Measurements from ENCODE around the gene PHC2. TPM values are rescaled to one million over a fixed set of nuclear protein-coding genes. Genes with fewer than 3 reads are reported as not detected.
A peak's percentile ranks its signal among the peaks of the same experiment; 100 is the strongest.

The PHC2 gene
- total and polyA plus RNA-seq, 11 donors, result 79.7 to 194 (median 99.4) TPM

DNA sequence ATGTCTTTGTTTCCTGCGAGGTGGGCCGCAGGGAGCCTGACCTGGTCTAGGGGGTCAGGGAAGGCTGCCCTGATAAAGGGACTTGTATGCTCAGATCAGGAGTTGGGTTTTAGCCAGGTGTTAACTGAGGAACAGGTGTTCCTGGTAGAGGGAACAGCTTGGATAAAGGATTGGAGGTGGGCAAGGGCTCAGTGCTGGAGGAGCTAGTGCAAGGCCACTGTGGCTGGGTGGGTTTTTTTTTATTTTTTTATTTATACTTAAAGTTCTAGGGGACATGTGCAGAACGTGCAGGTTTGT is 141.1 kb downstream of the PHC2 start:
- intact Hi-C loops (cut with DNase I), result loop anchor here in 6 of 10 donors (10.0 kb wide), 4 partner anchors 65 to 325 kb away; no protein-coding TSS in a partner anchor
- no peak for DNase-seq
- Histone ChIP-seq H3K27ac (peak overlapping the region in 1 of 12 donors; percentile 17), H3K4me3 (no peak overlapping the region), H3K9me3 (no peaks in the 10 kb centered on the region), H3K27me3 (no peaks in the 10 kb centered on the region), H3K36me3 (peaks cover 0 to 51% (median 38%) of the 10 kb centered on the region in 9 donors), H3K4me1 (peaks cover 0 to 42% (median 21%) of the 10 kb centered on the region in 12 donors)
- TF ChIP-seq, protein P1, sequence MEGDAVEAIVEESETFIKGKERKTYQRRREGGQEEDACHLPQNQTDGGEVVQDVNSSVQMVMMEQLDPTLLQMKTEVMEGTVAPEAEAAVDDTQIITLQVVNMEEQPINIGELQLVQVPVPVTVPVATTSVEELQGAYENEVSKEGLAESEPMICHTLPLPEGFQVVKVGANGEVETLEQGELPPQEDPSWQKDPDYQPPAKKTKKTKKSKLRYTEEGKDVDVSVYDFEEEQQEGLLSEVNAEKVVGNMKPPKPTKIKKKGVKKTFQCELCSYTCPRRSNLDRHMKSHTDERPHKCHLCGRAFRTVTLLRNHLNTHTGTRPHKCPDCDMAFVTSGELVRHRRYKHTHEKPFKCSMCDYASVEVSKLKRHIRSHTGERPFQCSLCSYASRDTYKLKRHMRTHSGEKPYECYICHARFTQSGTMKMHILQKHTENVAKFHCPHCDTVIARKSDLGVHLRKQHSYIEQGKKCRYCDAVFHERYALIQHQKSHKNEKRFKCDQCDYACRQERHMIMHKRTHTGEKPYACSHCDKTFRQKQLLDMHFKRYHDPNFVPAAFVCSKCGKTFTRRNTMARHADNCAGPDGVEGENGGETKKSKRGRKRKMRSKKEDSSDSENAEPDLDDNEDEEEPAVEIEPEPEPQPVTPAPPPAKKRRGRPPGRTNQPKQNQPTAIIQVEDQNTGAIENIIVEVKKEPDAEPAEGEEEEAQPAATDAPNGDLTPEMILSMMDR (IDR thresholded peaks at IDR 0.05), result no peak
- no peak for TF ChIP-seq POLR2A (IDR thresholded peaks at IDR 0.05)
- no peak for ATAC-seq
- WGBS, 4 donors, result 80 to 85% (median 83%) methylated on average over 3 of the region's 3 CpGs

DNA sequence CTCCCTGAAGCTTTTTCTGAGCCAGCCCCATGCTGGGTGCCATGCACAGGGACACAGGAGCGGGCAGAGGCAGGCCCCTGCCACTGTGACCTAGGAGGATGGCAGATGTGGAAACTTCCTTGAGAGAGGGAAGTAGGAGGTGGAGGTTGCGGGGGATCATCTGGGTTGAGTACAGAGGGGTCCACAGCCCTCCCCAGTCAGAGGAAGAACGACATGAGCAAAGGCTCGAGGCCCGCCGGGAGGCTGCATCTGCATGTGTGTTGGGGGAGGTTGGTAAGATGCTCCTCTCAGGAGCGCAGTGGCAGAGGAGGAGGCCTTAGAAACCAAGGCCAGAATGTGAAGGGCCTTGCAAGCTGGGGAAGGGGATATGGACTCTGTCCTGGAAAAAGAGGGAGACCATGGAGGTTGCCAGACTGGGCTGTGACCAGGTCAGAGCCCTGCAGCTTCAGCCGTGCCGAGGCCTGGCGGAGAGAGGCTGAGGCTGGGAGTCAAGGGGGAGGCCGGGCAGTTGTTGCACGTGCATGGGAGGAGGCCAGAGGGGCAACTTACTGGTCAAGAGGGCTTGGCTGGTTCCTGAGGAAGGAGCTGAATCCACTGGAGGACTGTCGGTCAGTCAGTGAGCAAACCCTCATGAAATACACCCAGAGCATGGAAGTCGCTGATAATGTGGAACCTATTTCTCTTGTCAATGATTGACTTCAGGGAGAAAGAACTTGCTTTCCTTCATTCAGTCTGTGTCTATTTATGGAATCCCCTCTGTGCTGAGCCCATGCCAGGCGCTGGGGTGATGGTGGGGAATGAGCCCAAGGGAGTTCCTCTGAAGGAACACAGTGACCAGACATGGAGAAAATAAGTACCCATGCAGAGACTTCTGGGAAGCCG is 141.7 kb downstream of the PHC2 start:
- Histone ChIP-seq H3K9me3 (no peaks in the 10 kb centered on the region), H3K4me1 (peaks cover 0 to 42% (median 21%) of the 10 kb centered on the region in 12 donors), H3K4me3 (no peak overlapping the region), H3K27me3 (no peaks in the 10 kb centered on the region), H3K27ac (peak overlapping the region in 5 of 12 donors; percentile 17 to 43 (median 31)), H3K36me3 (peaks cover 0 to 51% (median 37%) of the 10 kb centered on the region in 9 donors)
- ATAC-seq, result peak; percentile 23 to 74 (median 62)
- WGBS, 4 donors, result 79 to 82% (median 80%) methylated on average over 16 of the region's 16 CpGs
- intact Hi-C loops (cut with DNase I), result no loop called here
- DNase-seq, result peak in 1 of 5 donors; percentile 30
- no peak for TF ChIP-seq POLR2A (IDR thresholded peaks at IDR 0.05)
- TF ChIP-seq, protein P1 (IDR thresholded peaks at IDR 0.05), result no peak

- H3K27ac ChIP-seq, result peak overlapping the region in 3 of 12 donors; percentile 22 to 49 (median 25)
- peaks cover 0 to 59% (median 48%) of the 10 kb centered on the region in 9 donors for H3K36me3 ChIP-seq
- no peak overlapping the region for H3K4me3 ChIP-seq
- intact Hi-C loops (cut with DNase I), result no loop called here
- H3K9me3 ChIP-seq, result no peaks in the 10 kb centered on the region
- peak in 1 of 5 donors; percentile 1 for DNase-seq
- TF ChIP-seq POLR2A (IDR thresholded peaks at IDR 0.05), result no peak
- TF ChIP-seq, protein P1 (IDR thresholded peaks at IDR 0.05), result no peak
- ATAC-seq, result no peak
- peaks cover 0 to 42% (median 21%) of the 10 kb centered on the region in 12 donors for H3K4me1 ChIP-seq
- WGBS, 4 donors, result 45 to 72% (median 55%) methylated on average over 2 of the region's 2 CpGs
- no peaks in the 10 kb centered on the region for H3K27me3 ChIP-seq
Observed at GRCh38 chr1:33287317-33287716, 143.6 kb downstream of the PHC2 start.

DNA sequence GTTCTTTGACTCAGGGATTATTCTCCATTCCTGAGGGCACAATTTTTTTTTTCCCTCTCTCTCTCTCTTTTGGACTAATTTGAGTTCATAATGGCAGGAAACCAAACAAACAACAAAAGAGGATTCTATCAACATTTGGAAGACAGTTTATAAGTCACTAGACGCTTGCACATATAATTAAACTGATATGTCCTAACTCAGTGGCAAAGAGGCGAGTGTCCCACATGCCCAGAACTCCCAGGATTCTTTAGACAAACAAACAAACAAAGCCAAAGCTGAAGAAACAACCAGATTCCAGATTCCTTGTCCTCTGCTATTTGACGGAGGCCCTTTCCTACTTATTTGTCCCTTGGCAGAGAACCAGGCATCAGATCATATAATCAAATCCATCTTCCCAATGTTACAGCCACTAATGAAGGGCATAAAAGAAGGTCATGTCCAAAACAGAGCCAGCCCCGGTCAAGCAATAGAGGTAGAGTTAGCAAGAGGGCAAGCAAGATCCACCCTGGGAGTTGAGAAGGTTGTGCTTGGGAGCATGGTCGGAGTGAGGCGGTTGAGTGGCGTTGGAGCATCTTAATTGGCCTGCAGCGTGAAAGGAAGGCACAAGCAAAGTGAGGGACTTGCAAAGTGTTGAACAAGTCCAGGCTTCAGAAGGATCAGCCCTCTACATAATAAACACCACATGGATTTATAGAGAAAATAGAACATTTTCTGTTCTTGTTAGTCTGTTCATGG is 144.3 kb downstream of the PHC2 start:
- DNase-seq (peak in 1 of 5 donors; percentile 15), ATAC-seq (no peak)
- intact Hi-C loops (cut with DNase I), result no loop called here
- H3K27me3 ChIP-seq, result no peaks in the 10 kb centered on the region
- peaks cover 0 to 66% (median 55%) of the 10 kb centered on the region in 9 donors for H3K36me3 ChIP-seq
- 68 to 80% (median 76%) methylated on average over 8 of the region's 8 CpGs for WGBS, 4 donors
- peak overlapping the region in 3 of 12 donors; percentile 22 to 49 (median 25) for H3K27ac ChIP-seq
- no peaks in the 10 kb centered on the region for H3K9me3 ChIP-seq
- H3K4me1 ChIP-seq, result peaks cover 0 to 42% (median 21%) of the 10 kb centered on the region in 12 donors
- no peak overlapping the region for H3K4me3 ChIP-seq
- TF ChIP-seq, protein P1 (IDR thresholded peaks at IDR 0.05), result no peak
- no peak for TF ChIP-seq POLR2A (IDR thresholded peaks at IDR 0.05)

Data from heart left ventricle (tissue), 16 donors.